Body of pancreas (tissue), 4 donors: ENCODE data around the gene ADORA2A.

ENCODE experiments used
- POLR2A ChIP-seq, 3 donors: fragments of 450-650 bp; IDR thresholded peaks; one replicate each; pipeline ENCODE4 v1.6.1; 2016; ENCODE audit warnings: antibody characterized with exemption in 3 of 3, mild to moderate bottlenecking in 2 of 3
- TF ChIP-seq, protein P1 (sequence below), 7 experiments: fragments of 450-650 bp in 4 of 7; fragments of 200-600 bp in 3 of 7; sonication (generic) in 3 of 7; IDR thresholded peaks; one replicate each; pipeline ENCODE4 v1.5.1; 2016 to 2019; ENCODE audit warnings: antibody characterized with exemption in 7 of 7

DNA sequence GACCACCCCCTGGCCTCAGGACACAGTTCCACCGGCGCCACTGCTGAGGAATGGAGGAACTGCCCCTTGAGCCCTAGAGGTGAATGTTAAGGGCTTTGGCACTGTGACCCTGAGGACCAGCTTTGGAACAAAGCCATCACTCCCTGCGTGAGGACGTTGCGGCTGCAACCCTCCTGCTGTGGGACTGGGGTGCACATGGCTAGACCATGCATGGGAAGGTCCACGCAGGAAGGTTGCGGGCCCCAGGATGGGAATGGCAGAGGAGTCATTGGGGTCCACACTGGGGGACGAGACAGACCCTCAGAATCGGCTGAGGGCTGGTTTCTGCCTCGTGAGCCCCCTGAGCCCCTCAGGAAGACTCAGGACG, 6.4 kb upstream of the ADORA2A start:
- TF ChIP-seq, protein P1, sequence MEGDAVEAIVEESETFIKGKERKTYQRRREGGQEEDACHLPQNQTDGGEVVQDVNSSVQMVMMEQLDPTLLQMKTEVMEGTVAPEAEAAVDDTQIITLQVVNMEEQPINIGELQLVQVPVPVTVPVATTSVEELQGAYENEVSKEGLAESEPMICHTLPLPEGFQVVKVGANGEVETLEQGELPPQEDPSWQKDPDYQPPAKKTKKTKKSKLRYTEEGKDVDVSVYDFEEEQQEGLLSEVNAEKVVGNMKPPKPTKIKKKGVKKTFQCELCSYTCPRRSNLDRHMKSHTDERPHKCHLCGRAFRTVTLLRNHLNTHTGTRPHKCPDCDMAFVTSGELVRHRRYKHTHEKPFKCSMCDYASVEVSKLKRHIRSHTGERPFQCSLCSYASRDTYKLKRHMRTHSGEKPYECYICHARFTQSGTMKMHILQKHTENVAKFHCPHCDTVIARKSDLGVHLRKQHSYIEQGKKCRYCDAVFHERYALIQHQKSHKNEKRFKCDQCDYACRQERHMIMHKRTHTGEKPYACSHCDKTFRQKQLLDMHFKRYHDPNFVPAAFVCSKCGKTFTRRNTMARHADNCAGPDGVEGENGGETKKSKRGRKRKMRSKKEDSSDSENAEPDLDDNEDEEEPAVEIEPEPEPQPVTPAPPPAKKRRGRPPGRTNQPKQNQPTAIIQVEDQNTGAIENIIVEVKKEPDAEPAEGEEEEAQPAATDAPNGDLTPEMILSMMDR (IDR thresholded peaks at IDR 0.05): no peak
- TF ChIP-seq POLR2A (IDR thresholded peaks at IDR 0.05): no peak
